SIG-M5 treated with dmso at 0.1 percent for 504 hours (cell line): Measurements from ENCODE around the gene ABTB1.
"Not testable (repeated sequence)": the region's sequence is repeated elsewhere in the genome, so short reads cannot be mapped to it uniquely, and the experiment has no call there.

ENCODE experiments used
- DNase-seq: peaks from one replicate; lab custom pipeline; 2025; ENCODE audit not compliant: unreplicated experiment; lab: John Stamatoyannopoulos, UW

The ABTB1 gene

DNA sequence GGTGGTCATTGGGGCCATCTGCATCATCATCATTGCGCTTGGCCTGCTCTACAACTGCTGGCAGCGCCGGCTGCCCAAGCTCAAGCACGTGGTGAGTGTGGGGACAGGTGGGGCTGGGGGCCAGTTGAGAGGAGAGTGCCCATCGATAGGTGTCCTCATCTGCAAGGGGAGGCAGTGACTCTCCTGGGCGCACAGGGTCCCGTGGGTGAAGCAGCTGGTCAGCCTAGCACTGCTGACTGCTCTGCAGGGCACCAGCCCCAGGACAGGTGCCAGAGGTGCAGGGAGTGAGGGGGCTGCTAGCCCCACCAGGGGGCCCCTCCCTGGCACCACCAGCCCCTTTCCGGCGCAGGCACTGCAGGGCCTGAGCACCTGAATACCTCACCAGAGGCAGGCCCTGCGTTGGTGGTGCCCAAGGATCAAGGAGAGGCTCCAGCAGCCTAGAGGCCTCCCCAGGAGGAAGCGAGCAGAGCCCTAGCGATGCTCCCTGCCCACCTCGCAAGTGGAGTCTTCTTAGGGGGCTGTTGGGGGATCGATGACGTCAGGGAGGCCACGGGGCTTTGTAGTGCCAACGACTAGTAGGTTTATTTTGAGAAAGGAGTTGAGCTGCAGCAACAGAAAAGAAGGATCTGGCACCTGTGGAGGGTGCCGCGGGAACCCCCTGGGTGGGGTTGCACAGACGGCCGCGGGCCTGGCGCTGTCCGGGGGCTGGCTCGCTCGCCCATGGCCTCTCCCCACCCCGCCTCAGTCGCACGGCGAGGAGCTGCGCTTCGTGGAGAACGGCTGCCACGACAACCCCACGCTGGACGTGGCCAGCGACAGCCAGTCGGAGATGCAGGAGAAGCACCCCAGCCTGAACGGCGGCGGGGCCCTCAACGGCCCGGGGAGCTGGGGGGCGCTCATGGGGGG lies 976 bp upstream of the ABTB1 start:
- no peak for DNase-seq

DNA sequence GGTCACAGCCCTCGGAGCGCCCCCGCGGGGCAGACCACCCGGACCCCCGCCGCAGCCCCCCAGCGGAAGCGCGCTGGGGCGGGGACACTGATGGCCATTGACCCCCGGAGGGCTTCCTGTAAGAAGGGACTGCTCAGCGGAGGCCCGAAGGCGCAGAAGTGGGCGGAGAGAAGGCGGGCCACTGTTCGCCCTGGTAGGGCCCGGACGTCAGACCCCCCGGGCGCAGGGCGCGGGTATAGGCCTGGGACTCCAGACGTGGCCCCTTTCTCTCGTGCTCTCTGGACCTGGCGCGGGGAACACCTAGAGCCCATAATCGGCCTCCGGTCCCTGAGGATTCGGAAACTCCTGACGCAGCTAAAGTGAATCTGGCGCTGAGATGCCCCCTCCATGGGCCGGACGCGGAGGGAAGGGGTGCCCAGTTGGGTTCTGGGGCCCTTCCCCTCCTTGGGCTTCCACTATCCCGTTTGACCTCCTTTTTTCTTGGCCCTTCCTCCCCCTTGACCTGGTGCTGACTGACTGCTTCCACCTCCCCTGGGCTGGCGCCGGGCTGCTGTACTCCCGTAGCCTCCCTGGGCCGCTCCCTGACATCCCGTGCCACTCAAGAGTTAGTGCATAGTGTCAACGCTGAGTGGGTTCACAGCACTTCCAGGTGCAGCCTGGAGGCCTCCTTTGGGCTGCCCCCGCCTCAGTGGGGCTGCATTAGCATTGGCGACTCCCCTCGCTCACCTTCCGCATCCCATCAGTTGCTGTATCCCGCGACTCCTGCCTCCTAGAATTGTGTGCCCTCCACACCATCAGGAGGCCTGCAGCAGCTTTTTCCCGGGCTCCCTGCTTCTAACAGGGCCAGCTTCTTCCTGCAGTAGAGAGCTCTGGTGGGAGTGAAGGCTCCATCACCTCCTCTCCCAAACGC lies 694 bp downstream of the ABTB1 start:
- peak; percentile 41 for DNase-seq

DNA sequence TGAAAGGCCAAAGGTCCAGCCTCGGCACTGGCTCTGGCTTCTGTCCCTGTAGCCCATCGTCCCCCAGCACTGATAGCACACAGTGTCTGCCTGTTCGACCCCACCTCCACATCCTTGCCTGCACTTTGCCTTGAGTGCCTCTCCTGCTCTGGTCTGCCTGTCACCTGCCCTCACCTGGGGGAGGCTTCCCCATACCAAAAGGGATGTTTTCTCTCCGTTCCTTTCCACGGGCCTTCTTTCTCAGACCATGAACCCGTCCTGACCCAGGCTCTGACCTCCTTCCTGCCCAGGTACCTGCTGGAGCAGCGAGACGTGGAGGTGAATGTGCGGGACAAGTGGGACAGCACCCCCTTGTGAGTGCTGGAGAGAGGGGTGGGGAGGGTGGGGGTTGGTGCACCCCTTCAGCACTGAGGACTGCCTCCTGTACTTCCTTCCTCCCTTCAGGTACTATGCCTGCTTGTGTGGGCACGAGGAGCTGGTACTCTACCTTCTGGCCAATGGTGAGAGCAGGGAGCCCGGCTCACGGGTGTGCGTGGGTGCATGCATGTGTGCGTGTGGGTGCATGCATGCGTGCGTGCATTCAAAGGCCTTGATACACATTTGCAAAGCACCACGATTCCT lies 1.5 kb downstream of the ABTB1 start:
- DNase-seq: no peak

DNA sequence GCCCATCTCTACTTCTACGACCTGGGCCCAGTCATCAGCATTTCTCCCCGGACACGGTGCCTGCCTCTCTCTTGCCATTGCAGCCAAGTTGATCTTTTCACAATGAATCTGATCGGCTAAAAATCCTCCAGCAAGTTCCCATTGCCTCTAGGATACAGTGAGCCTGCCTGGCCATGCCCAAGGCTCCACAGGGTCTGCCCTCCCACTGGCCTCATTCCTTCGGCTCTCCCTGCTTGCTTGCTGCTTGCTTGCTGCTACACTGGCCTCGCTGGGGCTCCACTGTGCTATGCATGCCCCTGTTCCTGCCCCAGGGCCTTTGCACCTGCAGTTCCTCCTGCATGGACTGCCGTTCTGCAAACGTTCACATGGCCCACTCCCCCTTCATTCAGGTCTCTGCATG lies 2.0 kb downstream of the ABTB1 start:
- DNase-seq: no peak

DNA sequence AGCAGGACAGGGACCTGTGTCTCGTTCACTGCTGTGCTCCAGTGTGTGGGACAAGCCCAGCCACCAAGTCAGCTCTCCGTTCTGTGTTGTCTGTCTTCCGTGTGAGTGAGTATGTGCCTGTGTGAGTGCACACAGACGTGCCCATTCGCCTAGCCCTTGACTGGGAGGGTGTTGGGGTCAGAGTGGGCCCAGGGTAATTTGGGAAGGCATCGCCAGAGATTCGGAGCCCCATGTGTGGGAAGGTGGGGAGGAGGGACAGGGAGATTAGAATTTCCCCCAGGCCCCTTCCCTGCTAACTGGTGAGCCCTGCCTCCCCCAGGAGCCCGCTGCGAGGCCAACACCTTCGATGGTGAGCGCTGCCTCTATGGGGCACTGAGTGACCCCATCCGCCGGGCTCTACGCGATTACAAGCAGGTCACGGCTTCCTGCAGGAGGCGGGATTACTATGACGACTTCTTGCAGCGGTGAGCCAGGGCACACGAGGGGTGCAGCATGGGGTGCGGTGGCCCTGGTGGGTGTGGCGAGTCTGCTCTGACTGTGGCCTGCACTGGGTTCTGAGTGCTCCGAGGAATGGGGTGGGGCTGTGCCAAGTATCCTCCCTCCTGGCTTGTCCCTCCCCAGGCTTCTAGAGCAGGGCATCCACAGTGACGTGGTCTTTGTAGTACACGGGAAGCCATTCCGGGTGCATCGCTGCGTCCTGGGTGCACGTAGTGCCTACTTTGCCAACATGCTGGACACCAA lies 3.1 kb downstream of the ABTB1 start:
- DNase-seq: no peak

DNA sequence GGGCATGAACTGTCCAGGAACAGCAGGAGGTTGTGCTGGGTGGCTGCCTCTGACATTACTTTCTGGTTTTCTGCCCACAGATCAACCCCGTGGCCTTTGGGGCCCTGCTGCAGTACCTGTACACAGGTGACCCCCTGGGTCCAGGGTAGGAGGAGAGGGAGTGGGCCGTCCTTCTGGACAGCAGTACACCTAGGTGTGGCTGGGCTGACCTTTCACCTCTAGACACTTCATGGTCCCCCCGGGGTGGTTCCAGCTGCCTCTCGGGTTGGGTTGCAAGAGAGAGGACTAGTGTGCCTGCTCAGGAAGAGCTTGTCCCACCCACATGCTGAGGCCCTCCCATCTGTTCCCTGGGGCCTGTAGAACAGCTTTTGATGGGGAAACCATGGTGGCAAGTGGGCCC lies 3.7 kb downstream of the ABTB1 start:
- no peak for DNase-seq

DNA sequence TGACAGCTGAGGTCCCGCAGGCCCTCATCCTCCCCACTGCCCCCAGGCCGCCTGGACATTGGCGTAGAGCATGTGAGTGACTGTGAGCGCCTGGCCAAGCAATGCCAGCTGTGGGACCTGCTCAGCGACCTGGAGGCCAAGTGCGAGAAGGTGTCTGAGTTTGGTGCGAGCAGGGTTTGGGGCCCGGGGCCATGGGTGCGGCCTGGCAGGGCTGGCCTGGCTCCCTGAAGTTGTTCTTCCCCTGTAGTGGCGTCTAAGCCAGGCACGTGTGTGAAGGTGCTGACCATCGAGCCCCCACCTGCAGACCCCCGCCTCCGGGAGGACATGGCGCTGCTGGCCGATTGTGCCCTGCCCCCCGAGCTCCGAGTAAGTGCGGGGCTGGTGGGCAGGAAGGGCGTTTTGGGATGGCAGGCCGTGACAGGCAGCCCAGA lies 4.2 kb downstream of the ABTB1 start:
- DNase-seq: no peak

DNA sequence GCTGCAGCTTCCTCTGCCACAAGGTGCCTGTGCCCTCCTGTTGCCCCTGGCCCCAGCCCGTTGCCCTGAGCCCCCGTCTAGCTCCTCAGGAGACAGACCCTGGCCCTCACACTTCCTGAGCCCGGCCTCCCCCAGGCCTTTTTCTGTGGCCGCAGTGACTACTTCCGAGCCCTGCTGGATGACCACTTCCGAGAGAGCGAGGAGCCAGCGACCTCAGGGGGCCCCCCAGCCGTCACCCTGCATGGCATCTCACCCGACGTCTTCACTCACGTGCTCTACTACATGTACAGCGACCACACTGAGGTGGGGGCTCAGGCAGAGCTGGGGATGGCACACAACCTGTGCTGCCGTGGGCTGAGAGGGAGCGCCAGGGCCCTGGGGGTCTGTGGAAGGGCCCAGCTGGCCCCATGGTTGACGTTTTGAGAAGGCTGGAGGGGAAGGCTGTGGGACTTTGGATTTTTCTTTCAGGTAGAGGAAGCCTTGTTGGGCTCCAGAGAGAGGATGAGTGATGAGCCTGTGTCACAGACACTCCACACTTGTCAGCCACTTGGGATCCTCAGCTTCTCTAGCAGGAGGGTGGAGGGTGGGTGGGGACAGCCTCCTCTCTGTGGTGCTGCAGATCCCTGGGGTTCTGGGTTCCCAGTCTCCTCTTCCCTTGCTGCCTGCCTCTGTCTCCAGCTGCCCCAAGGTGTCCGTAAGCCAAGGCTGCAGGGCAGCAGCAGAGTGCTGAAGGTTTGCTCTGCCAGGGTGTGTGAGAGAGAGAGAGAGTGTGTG lies 5.0 kb downstream of the ABTB1 start:
- no peak for DNase-seq

DNA sequence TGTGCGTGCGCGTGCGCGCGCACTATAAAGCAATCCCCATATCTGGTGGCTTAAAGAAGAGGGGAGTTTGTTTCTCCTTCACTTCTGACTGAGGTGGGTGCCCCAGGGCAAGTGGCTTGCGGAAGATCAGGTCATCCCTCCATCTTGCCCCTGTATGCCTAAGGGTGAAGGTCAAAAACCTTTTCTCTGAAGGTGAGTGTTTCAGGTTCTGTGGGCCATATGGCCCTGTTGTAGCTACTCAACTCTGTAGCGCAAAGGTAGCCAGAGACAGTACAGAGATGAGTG lies 5.5 kb downstream of the ABTB1 start:
- no peak for DNase-seq

DNA sequence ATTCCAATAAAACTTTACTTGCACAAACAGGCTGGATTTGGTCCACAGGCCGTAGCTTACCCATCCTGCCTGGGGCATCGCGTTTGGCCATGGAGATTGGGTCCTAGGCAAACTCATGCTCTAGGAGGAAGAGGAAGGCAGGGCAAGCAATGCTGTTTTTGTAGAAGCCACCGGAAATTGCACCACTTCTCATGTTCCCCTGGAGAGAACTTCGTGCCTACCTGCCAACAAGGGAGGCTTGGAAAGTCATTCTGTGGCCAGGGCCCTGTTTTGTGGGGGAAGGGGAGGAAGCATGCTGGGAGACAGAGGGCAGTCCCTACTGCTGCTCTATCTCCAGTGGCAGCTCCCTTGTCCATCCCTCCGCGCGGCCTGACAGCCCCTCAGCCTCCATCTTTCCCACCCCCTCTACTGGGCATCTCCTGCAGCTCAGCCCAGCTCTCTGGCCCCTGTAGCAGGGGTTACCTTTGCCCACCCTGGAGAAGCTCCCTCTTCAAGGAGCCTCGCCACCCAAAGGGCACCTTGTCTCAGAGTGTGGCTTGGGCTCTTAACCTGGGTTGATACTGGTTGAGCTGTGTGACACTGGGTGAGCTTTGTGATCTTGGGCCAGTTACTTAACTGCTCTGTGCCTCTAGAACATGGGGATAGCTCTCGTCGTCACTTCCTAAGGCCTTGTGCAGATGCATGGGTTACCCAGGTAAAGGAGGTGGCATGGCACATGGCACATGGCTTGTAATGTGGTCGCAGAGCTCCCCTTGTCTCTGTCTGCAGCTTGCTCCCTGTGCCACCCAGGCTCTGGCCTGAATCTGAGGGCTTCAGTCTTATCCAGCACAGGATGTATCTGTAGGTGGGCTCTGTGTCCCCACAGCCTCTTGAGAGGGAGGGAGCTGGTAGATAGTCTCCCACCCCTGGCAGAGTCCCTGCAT lies 6.1 kb downstream of the ABTB1 start:
- peak; percentile 75 for DNase-seq

DNA sequence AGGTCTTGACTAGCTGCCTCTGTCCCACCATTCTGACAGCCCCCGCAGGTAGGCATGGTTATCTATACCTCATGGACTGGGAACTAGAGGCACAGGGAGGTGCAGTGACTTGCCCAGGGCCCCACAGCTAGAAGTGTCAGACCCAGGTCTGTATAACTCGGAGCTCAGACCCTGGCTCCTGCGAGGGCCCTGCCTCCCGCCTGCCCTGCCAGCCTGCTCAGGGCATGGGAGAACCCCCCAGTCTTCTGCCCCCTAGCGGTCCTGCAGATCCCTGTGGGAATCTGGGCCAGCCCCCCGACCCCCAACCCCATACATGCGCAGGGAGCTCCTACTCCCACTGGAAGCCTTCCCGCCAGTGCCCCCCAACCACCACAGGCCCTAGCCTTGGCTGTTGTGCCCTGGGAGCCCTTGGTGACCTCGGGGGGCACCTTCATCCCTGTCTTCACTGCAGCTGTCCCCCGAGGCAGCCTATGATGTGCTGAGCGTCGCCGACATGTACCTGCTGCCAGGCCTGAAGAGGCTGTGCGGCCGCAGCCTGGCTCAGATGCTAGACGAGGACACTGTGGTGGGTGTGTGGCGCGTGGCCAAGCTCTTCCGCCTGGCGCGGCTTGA lies 6.9 kb downstream of the ABTB1 start:
- no peak for DNase-seq

DNA sequence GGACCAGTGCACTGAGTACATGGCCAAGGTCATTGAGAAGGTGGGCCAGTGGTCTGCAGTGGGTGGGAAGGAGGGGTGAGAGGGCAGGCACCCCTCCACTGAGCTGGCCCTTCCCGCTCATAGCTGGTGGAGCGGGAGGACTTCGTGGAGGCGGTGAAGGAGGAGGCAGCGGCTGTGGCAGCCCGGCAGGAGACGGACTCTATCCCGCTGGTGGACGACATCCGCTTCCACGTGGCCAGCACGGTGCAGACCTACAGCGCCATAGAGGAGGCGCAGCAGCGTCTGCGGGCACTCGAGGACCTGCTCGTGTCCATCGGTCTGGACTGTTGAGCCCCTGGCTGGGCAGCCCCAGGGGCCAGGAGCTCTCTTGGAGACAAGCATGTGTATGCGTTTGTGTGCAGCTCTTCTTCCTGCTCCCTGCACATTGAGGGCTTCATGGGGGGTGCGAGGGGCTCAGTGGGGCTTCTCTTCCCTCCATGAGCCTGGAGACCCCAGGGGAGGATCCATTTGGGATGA lies 7.5 kb downstream of the ABTB1 start:
- no peak for DNase-seq

DNA sequence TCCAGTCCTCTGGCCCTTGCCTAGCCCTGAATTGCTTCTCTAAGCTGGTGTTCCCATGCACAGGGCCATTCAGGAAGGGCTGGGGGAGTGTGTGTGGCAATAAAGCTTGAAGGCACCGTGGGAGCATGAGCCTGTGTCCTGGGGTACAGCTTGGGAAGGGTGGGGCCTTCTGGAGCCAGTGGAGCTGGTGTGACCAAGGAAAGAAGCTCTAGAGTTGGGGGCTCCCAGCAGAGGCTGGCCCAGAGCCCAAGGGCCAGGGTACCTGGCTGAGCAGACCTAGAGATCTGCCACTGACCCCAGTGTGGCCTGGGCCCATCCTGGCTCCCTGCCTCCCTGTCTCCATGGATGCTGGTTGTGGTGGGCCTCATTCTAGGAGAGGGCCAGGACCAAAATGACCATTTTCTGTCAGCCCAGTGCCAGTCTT lies 8.1 kb downstream of the ABTB1 start:
- DNase-seq: no peak

DNA sequence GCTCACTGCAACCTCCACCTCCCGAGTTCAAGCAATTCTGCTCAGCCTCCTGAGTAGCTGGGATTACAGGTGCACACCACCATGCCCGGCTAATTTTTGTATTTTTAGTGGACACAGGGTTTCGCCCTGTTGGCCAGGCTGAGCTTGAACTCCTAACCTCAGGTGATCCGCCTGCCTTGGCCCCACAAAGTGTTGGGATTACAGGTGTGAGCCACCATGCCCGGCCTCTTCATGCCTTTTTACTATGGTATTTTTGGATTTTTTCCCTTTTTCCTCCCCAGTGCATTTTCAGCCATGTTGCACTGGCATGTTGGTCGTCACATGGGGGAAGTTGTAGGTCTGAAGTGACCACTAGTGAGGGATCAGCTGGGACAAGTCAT lies 9.4 kb downstream of the ABTB1 start:
- DNase-seq: not testable (repeated sequence)

DNA sequence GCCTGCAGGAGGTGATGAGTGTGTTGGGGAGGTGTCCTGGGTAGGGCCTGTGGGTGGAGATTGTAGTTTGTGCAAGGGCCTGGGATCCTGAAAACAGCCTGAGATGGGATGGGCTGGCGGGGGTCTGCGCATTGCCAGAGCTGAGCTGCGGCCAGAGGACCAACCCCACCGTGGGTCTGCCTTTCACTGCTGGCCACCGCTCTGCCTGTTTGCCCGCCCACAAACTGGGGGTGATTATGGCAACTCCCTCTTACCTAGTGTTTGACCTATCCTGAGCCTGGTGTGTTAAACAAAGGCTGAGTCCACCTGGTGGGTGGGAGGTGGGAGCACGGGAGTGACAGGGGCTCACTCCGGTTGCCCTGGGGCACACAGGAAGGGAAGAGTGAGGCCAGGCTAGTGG lies 9.8 kb downstream of the ABTB1 start:
- DNase-seq: no peak

DNA sequence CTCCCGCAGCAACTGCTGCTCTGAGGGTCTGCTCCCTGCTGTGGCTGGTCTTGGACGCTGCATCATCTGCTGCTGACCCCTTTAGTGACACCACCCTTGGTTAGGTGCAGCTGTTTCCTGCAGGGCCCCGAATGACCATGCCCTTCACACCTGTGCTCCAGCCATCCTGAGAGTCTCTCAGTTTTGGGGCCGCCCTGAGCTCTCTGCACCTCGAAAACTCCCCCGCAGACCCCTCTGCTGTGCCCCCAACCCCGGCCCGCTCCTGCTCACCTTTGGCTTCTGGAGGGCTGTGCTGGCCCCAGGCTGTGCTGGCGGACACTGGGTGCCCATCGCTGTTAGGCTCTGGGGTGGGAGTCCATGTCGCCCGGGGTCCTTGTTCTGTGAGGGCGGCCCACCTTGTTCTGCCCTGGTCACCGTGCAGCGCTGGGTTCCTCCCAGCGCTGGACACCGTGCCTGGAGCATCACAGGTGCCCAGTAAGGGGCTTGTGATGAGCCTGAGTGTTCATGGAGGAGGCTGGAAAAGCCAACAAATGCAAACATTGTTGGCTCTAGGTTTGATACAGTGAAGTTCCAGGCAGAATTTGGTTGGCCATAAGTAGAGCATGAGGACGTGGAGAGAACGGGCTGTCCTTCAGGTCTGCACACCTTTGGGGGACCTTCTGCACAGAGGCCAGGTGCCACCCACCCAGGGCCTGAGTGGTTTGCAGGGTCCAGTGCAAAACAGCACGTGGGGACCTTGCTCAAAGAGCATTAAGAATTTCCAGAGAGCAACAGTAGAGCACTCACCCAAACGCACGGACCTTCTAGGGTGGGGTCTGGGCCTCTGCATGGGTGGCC lies 12.3 kb downstream of the ABTB1 start:
- no peak for DNase-seq

DNA sequence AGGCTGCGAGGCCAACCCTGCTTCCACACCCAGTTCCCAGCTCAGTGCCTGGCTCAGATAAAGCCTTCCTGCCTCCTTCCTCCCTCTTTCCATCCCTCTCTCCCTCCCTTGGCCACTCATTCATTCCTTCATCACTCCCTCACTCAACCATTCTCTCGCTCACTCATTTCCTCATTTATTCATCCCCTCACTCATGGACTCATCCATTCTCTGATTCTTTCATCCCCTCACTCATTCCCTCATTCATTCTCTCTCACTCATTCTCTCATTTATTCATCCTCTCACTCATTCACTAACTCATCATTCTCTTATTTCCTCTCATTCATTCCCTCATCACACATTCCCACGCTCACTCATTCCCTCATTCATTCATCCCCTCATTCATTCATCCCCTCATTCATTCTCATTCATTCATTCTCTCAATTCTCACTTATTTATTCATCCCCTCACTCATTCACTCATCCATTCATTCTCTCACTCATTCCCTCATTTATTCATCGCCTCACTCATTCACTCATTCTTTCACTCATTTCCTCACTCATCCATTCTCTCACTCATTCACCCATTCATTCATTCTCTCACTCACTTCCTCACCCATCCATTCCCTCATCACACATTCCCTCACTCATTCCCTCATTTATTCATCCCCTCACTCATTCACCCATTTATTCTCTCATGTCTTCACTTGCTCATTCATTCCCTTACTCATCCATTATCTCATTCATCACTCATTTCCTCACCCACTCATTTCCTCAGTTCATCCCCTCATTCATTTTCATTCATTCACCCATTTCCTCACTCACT lies 13.2 kb downstream of the ABTB1 start:
- DNase-seq: no peak
